ENCODE results near the gene SLC25A38.
"Not testable (repeated sequence)": the region's sequence is repeated elsewhere in the genome, so short reads cannot be mapped to it uniquely, and the experiment has no call there.

SLC25A38 gene

DNA sequence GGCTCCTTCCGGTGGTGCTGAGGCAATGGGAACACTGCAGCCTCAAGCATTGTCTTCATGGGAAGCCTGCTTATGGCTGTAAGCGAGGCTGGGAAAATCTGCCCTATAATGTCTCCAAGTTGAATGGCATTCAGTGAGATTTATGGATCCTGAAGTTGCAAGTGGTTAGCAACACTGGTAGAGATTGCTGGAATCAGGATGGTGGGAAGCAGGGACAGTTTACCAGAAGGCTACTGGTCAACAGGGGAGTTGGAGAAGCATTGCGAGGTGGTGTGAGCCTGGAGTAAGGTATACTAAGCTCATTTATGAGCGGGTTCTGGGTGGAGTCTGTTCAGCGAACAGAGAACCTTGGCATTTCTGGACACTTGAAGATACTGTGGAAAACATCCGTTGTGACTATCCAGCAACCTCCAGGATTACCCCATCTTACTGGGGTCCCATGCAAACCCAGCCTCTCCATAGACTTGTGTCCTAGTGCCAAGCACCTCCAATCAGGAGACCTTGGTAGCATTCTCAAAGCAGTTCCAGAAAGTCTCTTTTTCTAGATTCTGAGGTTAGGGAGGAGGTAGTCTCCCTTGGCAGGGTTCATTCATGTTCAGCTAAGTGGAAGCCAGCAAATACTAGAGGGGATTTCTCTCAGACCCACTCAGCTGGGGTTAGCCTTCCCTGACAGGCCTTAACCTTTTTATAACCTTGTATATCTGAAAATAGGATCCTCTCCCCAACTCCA lies 30.7 kb downstream of the SLC25A38 start:
- H3K4me3 ChIP-seq (ENCODE audit: low read depth, low read length) = no peak overlapping the region
- TF ChIP-seq, protein P1, sequence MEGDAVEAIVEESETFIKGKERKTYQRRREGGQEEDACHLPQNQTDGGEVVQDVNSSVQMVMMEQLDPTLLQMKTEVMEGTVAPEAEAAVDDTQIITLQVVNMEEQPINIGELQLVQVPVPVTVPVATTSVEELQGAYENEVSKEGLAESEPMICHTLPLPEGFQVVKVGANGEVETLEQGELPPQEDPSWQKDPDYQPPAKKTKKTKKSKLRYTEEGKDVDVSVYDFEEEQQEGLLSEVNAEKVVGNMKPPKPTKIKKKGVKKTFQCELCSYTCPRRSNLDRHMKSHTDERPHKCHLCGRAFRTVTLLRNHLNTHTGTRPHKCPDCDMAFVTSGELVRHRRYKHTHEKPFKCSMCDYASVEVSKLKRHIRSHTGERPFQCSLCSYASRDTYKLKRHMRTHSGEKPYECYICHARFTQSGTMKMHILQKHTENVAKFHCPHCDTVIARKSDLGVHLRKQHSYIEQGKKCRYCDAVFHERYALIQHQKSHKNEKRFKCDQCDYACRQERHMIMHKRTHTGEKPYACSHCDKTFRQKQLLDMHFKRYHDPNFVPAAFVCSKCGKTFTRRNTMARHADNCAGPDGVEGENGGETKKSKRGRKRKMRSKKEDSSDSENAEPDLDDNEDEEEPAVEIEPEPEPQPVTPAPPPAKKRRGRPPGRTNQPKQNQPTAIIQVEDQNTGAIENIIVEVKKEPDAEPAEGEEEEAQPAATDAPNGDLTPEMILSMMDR (IDR thresholded peaks at IDR 0.05; ENCODE audit: low read depth, low read length, missing control alignments) = no peak
- in situ Hi-C loops (cut with HindIII; ENCODE audit: low sequenced_read_pairs) = no loop called here
- no peak for DNase-seq (ENCODE audit: low read depth)

DNA sequence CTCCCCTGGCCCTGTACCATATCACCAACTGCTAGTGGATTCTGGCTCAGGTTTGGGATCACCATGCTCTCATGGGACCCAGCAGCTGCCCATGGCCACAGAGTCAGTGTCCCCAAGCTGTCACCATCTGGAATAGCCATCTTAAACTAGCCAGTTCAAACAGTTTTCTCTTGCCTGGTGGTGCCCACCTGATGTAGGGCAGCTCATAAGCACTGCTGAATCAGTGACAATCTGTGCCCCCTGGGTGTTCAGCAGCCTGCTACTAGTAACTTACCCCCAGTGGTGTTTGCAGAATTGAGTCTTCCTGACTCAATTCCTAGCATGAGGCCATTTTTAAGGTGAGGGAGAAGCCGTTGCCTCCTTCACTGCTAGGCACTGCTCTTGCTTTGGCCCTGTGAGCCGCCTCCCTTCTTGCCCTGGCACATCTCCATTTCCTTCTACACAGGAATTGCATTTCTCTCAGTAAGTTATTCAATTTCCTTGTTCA lies 31.3 kb downstream of the SLC25A38 start:
- no peak overlapping the region for H3K4me3 ChIP-seq (ENCODE audit: low read depth, low read length)
- TF ChIP-seq, protein P1 (IDR thresholded peaks at IDR 0.05; ENCODE audit: low read depth, low read length, missing control alignments) = no peak
- no peak for DNase-seq (ENCODE audit: low read depth)
- in situ Hi-C loops (cut with HindIII; ENCODE audit: low sequenced_read_pairs) = no loop called here

DNA sequence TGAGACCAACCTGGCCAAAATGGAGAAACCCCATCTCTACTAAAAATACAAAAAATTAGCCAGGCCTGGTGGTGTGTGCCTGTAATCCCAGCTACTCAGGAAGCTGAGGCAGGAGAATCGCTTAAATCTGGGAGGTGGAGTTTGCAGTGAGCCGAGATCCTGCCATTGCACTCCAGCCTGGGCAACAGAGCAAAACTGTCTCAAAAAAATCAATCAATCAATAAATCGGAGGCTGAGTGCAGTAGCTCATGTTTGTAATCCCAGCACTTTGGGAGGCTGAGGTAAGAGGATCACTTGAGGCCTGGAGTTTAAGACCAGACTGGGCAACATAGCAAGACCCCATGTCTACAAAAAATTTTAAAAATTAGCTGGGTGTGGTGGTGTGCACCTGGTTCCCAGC lies 32.1 kb downstream of the SLC25A38 start:
- H3K4me3 ChIP-seq (ENCODE audit: low read depth, low read length); DNase-seq (ENCODE audit: low read depth); in situ Hi-C loops (cut with HindIII; ENCODE audit: low sequenced_read_pairs): not testable (repeated sequence)

DNA sequence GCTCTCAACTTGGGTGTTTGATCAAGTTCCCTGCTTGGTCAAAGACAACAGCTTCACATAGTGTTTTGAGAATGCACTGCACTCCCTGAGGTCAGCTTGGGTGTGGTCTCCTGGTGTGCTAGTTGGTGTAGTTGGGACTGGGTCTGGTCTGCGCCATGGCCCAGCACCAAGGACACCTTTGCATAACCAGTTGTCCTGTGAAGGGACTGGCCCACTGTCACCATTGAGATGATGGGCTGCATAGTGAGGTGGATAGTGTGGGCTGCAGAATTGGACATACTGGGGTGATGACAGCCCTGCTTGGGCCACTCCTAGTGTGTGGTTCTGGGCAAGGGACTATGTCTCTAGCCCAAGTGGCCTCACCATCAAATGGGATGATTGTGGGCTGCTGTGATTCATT lies 32.8 kb downstream of the SLC25A38 start:
- no peak overlapping the region for H3K4me3 ChIP-seq (ENCODE audit: low read depth, low read length)
- no peak for DNase-seq (ENCODE audit: low read depth)
- in situ Hi-C loops (cut with HindIII; ENCODE audit: low sequenced_read_pairs) = no loop called here
- TF ChIP-seq, protein P1 (IDR thresholded peaks at IDR 0.05; ENCODE audit: low read depth, low read length, missing control alignments) = no peak

DNA sequence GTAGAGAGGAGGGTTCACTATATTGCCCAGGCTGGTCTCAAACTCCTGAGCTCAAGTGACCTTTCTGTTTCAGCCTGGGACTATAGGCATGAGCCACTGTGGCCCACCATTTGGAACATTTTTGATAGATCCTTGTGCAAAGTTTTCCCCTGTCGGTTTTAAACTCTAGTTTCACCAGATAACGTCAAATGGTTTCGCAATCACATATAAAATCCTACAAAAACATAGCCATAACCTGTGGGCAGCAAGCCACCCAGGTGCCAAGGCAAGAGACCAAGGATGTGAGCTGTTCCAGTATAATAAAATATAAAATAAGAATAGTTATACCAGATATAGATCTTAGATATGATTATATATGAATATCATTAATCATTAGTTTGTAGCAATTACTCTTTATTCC lies 33.8 kb downstream of the SLC25A38 start:
- H3K4me3 ChIP-seq (ENCODE audit: low read depth, low read length); DNase-seq (ENCODE audit: low read depth); in situ Hi-C loops (cut with HindIII; ENCODE audit: low sequenced_read_pairs): not testable (repeated sequence)

DNA sequence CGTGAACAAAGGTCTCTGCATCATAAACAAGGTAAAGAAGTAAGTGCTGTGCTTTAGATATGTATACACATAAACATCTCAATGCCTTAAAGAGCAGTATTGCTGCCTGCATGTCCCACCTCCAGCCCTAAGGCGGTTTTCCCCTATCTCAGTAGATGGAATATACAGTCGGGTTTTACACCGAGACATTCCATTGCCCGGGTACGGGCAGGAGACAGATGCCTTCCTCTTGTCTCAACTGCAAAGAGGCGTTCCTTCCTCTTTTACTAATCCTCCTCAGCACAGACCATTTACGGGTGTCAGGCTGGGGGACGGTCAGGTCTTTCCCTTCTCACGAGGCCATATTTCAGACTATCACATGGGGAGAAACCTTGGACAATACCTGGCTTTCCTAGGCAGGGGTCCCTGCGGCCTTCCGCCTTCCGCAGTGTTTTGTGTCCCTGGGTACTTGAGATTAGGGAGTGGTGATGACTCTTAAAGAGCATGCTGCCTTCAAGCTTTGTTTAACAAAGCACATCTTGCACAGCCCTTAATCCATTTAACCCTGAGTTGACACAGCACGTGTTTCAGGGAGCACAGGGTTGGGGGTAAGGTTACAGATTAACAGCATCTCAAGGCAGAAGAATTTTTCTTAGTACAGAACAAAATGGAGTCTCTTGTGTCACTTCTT lies 35.5 kb downstream of the SLC25A38 start:
- DNase-seq (ENCODE audit: low read depth); in situ Hi-C loops (cut with HindIII; ENCODE audit: low sequenced_read_pairs); H3K4me3 ChIP-seq (ENCODE audit: low read depth, low read length): not testable (repeated sequence)

DNA sequence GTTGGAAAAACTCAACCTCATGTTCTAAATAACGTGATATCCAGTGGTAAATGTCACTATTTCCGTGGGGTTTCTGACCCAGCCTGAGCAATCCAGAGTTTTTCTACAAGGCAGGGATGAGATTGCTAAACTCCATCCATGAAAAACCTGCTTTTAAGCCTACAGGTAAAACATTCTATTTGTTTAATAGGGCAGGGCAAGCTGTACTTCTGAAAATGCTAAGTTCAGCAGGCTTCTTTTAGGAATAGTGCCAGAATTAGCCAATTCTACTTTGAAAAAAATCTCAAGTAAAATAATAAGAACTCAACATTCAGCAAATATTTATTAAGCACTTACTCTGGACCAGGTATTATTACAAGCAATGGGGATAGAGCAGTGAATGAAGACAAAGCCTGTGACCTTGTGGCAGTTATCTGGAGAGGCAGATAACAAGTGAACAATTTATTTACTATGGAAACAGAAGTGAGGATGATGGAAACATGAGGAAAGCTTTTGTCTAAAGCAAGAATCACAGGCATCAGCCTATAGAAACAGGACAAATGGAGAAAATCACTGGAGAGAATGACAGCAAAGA lies 36.7 kb downstream of the SLC25A38 start:
- TF ChIP-seq, protein P1 (IDR thresholded peaks at IDR 0.05; ENCODE audit: low read depth, low read length, missing control alignments) = no peak
- in situ Hi-C loops (cut with HindIII; ENCODE audit: low sequenced_read_pairs) = no loop called here

DNA sequence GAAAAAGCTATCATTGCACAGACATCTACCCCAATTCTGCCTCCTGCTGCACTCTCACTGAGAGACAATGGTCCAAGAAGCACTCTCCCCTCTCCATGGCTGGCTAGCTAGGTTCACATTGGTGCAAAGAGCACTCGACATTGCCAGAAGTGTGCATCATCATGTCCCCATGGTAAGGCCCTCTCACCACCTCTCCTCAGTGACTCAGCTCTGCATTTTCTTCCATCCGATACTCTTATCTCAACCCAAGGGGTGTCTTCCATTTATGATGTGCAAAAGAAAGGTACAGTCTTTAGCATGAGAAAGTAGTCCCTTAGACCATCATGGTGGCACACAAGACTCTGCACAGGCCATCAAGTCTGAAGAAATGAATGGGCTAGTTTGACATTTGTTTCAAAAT lies 37.4 kb downstream of the SLC25A38 start:
- no peak overlapping the region for H3K4me3 ChIP-seq (ENCODE audit: low read depth, low read length)
- no peak for DNase-seq (ENCODE audit: low read depth)
- in situ Hi-C loops (cut with HindIII; ENCODE audit: low sequenced_read_pairs) = no loop called here
- TF ChIP-seq, protein P1 (IDR thresholded peaks at IDR 0.05; ENCODE audit: low read depth, low read length, missing control alignments) = no peak

More for the DNA sequence above, 36.7 kb downstream of the SLC25A38 start:
- DNase-seq (ENCODE audit: low read depth) = no peak
- H3K4me3 ChIP-seq (ENCODE audit: low read depth, low read length) = no peak overlapping the region
